GM23338 (cell line): ENCODE measurements around the gene ROGDI. TPM values are rescaled to one million over a fixed set of nuclear protein-coding genes. Genes with fewer than 3 reads are reported as not detected.

Experiments
- ATAC-seq: fragments of 200-7000 bp; cut with Tn5 transposase; 3 replicates; pipeline ENCODE4 v1.9.1; 2020
- DNase-seq: peaks from one replicate; pipeline ENCODE4 v3.0.0-alpha.2; 2015; ENCODE audit warnings: low spot score
- H2AFZ ChIP-seq: fragments of 200-600 bp; sonication (generic); 2 replicates; pipeline ENCODE4 v1.8.0; 2016; ENCODE audit warnings: antibody characterized with exemption, mild to moderate bottlenecking, moderate library complexity
- H3F3A ChIP-seq: fragments of 200-600 bp; sonication (generic); replicated peaks from 2 replicates; pipeline ENCODE4 v1.8.0; 2017; ENCODE audit warnings: antibody characterized with exemption, mixed run types, low read depth
- H3K27ac ChIP-seq: fragments of 200-600 bp; sonication (generic); 2 replicates; pipeline ENCODE4 v1.6.1; 2016; ENCODE audit warnings: low read depth
- H3K27me3 ChIP-seq: fragments of 200-600 bp; sonication (generic); 2 replicates; pipeline ENCODE4 v1.8.0; 2016; ENCODE audit warnings: mild to moderate bottlenecking, mixed run types, moderate library complexity; ENCODE audit not compliant: insufficient read depth
- H3K36me3 ChIP-seq: fragments of 200-600 bp; sonication (generic); 2 replicates; pipeline ENCODE4 v1.8.0; 2016; ENCODE audit warnings: mild to moderate bottlenecking; ENCODE audit not compliant: insufficient read depth
- H3K4me1 ChIP-seq: fragments of 200-600 bp; sonication (generic); 2 replicates; pipeline ENCODE4 v1.8.0; 2016; ENCODE audit warnings: mild to moderate bottlenecking, moderate library complexity; ENCODE audit not compliant: insufficient read depth
- H3K4me2 ChIP-seq: fragments of 200-600 bp; sonication (generic); 2 replicates; pipeline ENCODE4 v1.7.1; 2017; ENCODE audit warnings: mixed run types
- H3K4me3 ChIP-seq: fragments of 200-600 bp; sonication (generic); 2 replicates; pipeline ENCODE4 v1.6.1; 2016; ENCODE audit warnings: mixed run types
- H3K79me2 ChIP-seq: fragments of 200-600 bp; sonication (generic); replicated peaks from 2 replicates; pipeline ENCODE4 v1.8.0; 2017; ENCODE audit warnings: mild to moderate bottlenecking; ENCODE audit not compliant: insufficient read depth
- H3K9me2 ChIP-seq: fragments of 200-600 bp; sonication (generic); 2 replicates; pipeline ENCODE4 v1.8.0; 2017; ENCODE audit not compliant: insufficient read depth
- H4K20me1 ChIP-seq: fragments of 200-600 bp; sonication (generic); replicated peaks from 2 replicates; pipeline ENCODE4 v1.8.0; 2017; ENCODE audit warnings: mild to moderate bottlenecking; ENCODE audit not compliant: insufficient read depth
- H3K27ac Mint-ChIP-seq: 2 replicates; pipeline ENCODE4 v1.8.0; 2020; ENCODE audit warnings: inconsistent platforms, mild to moderate bottlenecking, moderate library complexity, mixed read lengths
- H3K27me3 Mint-ChIP-seq: 3 replicates; pipeline ENCODE4 v1.8.0; 2022; ENCODE audit warnings: low read depth, mild to moderate bottlenecking, moderate library complexity, mixed read lengths, inconsistent platforms; ENCODE audit not compliant: insufficient read depth, poor library complexity
- H3K36me3 Mint-ChIP-seq: 3 replicates; pipeline ENCODE4 v1.8.0; 2021; ENCODE audit warnings: low read depth, mild to moderate bottlenecking, inconsistent platforms, moderate library complexity, mixed read lengths
- H3K4me1 Mint-ChIP-seq: 3 replicates; pipeline ENCODE4 v1.8.0; 2020; ENCODE audit warnings: mild to moderate bottlenecking, inconsistent platforms, mixed read lengths
- H3K4me3 Mint-ChIP-seq: 3 replicates; pipeline ENCODE4 v1.8.0; 2021; ENCODE audit warnings: moderate library complexity, mild to moderate bottlenecking, inconsistent platforms, mixed read lengths
- H3K9me3 Mint-ChIP-seq: 3 replicates; pipeline ENCODE4 v1.8.0; 2020; ENCODE audit warnings: moderate library complexity, mild to moderate bottlenecking, inconsistent platforms, mixed read lengths
- EZH2 ChIP-seq: fragments of 200-600 bp; sonication (generic); IDR thresholded peaks from one replicate; pipeline ENCODE4 v1.8.0; 2017; ENCODE audit warnings: antibody characterized with exemption, mild to moderate bottlenecking, low read depth; ENCODE audit not compliant: unreplicated experiment
- EZH2phosphoT487 ChIP-seq: fragments of 200-600 bp; sonication (generic); IDR thresholded peaks from one replicate; pipeline ENCODE4 v1.8.1; 2018; ENCODE audit warnings: antibody characterized with exemption; ENCODE audit not compliant: unreplicated experiment
- JUNB ChIP-seq: IDR thresholded peaks from one replicate; pipeline ENCODE4 v1.6.1; 2016; ENCODE audit warnings: antibody characterized with exemption; ENCODE audit not compliant: unreplicated experiment
- NANOG ChIP-seq: IDR thresholded peaks from 2 replicates; pipeline ENCODE4 v1.6.1; 2016; ENCODE audit warnings: antibody characterized with exemption, borderline replicate concordance
- POLR2AphosphoS5 ChIP-seq: IDR thresholded peaks from 2 replicates; pipeline ENCODE4 v1.6.1; 2016; ENCODE audit warnings: antibody characterized with exemption, low read depth
- STAT1 ChIP-seq: IDR thresholded peaks from one replicate; pipeline ENCODE4 v1.6.1; 2016; ENCODE audit warnings: antibody characterized with exemption; ENCODE audit not compliant: unreplicated experiment
- ZNF331 ChIP-seq: fragments of 250-450 bp; sonication (Bioruptor Pico); IDR thresholded peaks from 2 replicates; pipeline ENCODE4 v1.5.0; 2020; ENCODE audit warnings: low read depth, mild to moderate bottlenecking, moderate library complexity
- polyA plus RNA-seq: library from polyadenylated mRNA; unstranded; fragments of >200 nt; fragmentation: Nextera tagmentation; extraction: Ambion mirVana; gene quantifications from 2 replicates; pipeline ENCODE4 v1.2.1, GENCODE V29; 2016
- total RNA-seq: library from RNA; depleted of rRNA; stranded (reverse); fragments of >200 nt; shearing (Covaris generic); gene quantifications from 2 replicates; pipeline ENCODE4 v1.2.3, GENCODE V29; 2014
- TF ChIP-seq, protein P1 (sequence below): IDR thresholded peaks from one replicate; pipeline ENCODE4 v1.6.1; 2018; ENCODE audit warnings: antibody characterized with exemption; ENCODE audit not compliant: unreplicated experiment
- TF ChIP-seq, protein P2 (sequence below), 2 experiments: fragments of 200-600 bp in 1 of 2; sonication (generic) in 1 of 2; conservative IDR thresholded peaks; 2 replicates each; pipeline versions ENCODE4 v1.5.1 to v1.6.1; 2016 to 2017; ENCODE audit warnings: antibody characterized with exemption in 2 of 2, low read depth in 2 of 2, mild to moderate bottlenecking in 2 of 2, moderate library complexity in 1 of 2
- TF ChIP-seq, protein P3 (sequence below): IDR thresholded peaks from 2 replicates; pipeline ENCODE4 v1.6.1; 2016; ENCODE audit warnings: antibody characterized with exemption
- TF ChIP-seq, protein P4 (sequence below): fragments of 250-450 bp; sonication (Bioruptor Pico); IDR thresholded peaks from 2 replicates; pipeline ENCODE4 v1.5.0; 2020; ENCODE audit warnings: mild to moderate bottlenecking, moderate library complexity

ROGDI gene
- total and polyA plus RNA-seq, 2 experiments from 2014 or later: 30.3 to 38.8 TPM

- ATAC-seq: no peak
- no peak overlapping the region for H3K4me2 ChIP-seq
- no peak overlapping the region for H2AFZ ChIP-seq
- no peak overlapping the region for H3K4me3 ChIP-seq
- no peaks in the 10 kb centered on the region for H3K9me2 ChIP-seq
- H3K4me1 ChIP-seq: no peaks in the 10 kb centered on the region
- H3K27me3 ChIP-seq: no peaks in the 10 kb centered on the region
- no peak for DNase-seq
- H3K27me3 Mint-ChIP-seq: peaks cover 1% of the 10 kb centered on the region
- H3K4me3 Mint-ChIP-seq: no peak overlapping the region
- H4K20me1 ChIP-seq: no peaks in the 10 kb centered on the region; the same call in 1 of the 2 replicates
- TF ChIP-seq, protein P1, sequence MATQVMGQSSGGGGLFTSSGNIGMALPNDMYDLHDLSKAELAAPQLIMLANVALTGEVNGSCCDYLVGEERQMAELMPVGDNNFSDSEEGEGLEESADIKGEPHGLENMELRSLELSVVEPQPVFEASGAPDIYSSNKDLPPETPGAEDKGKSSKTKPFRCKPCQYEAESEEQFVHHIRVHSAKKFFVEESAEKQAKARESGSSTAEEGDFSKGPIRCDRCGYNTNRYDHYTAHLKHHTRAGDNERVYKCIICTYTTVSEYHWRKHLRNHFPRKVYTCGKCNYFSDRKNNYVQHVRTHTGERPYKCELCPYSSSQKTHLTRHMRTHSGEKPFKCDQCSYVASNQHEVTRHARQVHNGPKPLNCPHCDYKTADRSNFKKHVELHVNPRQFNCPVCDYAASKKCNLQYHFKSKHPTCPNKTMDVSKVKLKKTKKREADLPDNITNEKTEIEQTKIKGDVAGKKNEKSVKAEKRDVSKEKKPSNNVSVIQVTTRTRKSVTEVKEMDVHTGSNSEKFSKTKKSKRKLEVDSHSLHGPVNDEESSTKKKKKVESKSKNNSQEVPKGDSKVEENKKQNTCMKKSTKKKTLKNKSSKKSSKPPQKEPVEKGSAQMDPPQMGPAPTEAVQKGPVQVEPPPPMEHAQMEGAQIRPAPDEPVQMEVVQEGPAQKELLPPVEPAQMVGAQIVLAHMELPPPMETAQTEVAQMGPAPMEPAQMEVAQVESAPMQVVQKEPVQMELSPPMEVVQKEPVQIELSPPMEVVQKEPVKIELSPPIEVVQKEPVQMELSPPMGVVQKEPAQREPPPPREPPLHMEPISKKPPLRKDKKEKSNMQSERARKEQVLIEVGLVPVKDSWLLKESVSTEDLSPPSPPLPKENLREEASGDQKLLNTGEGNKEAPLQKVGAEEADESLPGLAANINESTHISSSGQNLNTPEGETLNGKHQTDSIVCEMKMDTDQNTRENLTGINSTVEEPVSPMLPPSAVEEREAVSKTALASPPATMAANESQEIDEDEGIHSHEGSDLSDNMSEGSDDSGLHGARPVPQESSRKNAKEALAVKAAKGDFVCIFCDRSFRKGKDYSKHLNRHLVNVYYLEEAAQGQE: no peak
- no peak for TF ChIP-seq POLR2AphosphoS5
- TF ChIP-seq EZH2phosphoT487: no peak
- no peak for TF ChIP-seq NANOG
- TF ChIP-seq, protein P2, sequence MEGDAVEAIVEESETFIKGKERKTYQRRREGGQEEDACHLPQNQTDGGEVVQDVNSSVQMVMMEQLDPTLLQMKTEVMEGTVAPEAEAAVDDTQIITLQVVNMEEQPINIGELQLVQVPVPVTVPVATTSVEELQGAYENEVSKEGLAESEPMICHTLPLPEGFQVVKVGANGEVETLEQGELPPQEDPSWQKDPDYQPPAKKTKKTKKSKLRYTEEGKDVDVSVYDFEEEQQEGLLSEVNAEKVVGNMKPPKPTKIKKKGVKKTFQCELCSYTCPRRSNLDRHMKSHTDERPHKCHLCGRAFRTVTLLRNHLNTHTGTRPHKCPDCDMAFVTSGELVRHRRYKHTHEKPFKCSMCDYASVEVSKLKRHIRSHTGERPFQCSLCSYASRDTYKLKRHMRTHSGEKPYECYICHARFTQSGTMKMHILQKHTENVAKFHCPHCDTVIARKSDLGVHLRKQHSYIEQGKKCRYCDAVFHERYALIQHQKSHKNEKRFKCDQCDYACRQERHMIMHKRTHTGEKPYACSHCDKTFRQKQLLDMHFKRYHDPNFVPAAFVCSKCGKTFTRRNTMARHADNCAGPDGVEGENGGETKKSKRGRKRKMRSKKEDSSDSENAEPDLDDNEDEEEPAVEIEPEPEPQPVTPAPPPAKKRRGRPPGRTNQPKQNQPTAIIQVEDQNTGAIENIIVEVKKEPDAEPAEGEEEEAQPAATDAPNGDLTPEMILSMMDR (conservative IDR thresholded peaks at IDR 0.05; ENCODE audit: low read depth in 2 of 2): no peak
- TF ChIP-seq, protein P3, sequence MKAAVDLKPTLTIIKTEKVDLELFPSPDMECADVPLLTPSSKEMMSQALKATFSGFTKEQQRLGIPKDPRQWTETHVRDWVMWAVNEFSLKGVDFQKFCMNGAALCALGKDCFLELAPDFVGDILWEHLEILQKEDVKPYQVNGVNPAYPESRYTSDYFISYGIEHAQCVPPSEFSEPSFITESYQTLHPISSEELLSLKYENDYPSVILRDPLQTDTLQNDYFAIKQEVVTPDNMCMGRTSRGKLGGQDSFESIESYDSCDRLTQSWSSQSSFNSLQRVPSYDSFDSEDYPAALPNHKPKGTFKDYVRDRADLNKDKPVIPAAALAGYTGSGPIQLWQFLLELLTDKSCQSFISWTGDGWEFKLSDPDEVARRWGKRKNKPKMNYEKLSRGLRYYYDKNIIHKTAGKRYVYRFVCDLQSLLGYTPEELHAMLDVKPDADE: no peak
- TF ChIP-seq EZH2: no peak
- no peak for TF ChIP-seq STAT1
- no peak for TF ChIP-seq JUNB
- no peak for TF ChIP-seq ZNF331
- TF ChIP-seq, protein P4, sequence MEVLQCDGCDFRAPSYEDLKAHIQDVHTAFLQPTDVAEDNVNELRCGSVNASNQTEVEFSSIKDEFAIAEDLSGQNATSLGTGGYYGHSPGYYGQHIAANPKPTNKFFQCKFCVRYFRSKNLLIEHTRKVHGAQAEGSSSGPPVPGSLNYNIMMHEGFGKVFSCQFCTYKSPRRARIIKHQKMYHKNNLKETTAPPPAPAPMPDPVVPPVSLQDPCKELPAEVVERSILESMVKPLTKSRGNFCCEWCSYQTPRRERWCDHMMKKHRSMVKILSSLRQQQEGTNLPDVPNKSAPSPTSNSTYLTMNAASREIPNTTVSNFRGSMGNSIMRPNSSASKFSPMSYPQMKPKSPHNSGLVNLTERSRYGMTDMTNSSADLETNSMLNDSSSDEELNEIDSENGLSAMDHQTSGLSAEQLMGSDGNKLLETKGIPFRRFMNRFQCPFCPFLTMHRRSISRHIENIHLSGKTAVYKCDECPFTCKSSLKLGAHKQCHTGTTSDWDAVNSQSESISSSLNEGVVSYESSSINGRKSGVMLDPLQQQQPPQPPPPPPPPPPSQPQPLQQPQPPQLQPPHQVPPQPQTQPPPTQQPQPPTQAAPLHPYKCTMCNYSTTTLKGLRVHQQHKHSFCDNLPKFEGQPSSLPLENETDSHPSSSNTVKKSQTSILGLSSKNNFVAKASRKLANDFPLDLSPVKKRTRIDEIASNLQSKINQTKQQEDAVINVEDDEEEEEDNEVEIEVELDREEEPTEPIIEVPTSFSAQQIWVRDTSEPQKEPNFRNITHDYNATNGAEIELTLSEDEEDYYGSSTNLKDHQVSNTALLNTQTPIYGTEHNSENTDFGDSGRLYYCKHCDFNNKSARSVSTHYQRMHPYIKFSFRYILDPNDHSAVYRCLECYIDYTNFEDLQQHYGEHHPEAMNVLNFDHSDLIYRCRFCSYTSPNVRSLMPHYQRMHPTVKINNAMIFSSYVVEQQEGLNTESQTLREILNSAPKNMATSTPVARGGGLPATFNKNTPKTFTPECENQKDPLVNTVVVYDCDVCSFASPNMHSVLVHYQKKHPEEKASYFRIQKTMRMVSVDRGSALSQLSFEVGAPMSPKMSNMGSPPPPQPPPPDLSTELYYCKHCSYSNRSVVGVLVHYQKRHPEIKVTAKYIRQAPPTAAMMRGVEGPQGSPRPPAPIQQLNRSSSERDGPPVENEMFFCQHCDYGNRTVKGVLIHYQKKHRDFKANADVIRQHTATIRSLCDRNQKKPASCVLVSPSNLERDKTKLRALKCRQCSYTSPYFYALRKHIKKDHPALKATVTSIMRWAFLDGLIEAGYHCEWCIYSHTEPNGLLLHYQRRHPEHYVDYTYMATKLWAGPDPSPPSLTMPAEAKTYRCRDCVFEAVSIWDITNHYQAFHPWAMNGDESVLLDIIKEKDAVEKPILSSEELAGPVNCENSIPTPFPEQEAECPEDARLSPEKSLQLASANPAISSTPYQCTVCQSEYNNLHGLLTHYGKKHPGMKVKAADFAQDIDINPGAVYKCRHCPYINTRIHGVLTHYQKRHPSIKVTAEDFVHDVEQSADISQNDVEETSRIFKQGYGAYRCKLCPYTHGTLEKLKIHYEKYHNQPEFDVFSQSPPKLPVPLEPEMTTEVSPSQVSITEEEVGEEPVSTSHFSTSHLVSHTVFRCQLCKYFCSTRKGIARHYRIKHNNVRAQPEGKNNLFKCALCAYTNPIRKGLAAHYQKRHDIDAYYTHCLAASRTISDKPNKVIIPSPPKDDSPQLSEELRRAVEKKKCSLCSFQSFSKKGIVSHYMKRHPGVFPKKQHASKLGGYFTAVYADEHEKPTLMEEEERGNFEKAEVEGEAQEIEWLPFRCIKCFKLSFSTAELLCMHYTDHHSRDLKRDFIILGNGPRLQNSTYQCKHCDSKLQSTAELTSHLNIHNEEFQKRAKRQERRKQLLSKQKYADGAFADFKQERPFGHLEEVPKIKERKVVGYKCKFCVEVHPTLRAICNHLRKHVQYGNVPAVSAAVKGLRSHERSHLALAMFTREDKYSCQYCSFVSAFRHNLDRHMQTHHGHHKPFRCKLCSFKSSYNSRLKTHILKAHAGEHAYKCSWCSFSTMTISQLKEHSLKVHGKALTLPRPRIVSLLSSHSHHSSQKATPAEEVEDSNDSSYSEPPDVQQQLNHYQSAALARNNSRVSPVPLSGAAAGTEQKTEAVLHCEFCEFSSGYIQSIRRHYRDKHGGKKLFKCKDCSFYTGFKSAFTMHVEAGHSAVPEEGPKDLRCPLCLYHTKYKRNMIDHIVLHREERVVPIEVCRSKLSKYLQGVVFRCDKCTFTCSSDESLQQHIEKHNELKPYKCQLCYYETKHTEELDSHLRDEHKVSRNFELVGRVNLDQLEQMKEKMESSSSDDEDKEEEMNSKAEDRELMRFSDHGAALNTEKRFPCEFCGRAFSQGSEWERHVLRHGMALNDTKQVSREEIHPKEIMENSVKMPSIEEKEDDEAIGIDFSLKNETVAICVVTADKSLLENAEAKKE: no peak
- H3K36me3 Mint-ChIP-seq: peaks cover 64% of the 10 kb centered on the region
- no peak overlapping the region for H3K27ac Mint-ChIP-seq
- H3K79me2 ChIP-seq: no peaks in the 10 kb centered on the region
- H3K27ac ChIP-seq: no peak overlapping the region
- H3K4me1 Mint-ChIP-seq: no peaks in the 10 kb centered on the region
- 0 out of 2 replicates have a peak, but pooled peaks cover 3% of the 10 kb centered on the region for H3F3A ChIP-seq
- peaks cover 37% of the 10 kb centered on the region for H3K36me3 ChIP-seq
- H3K9me3 Mint-ChIP-seq: no peaks in the 10 kb centered on the region
Measured at GRCh38 chr16:4820652-4821051, 18.2 kb upstream of the ROGDI start.
